ENCODE results near the gene AUTS2. TPM values are rescaled to one million over a fixed set of nuclear protein-coding genes. Genes with fewer than 3 reads are reported as not detected.

Gene AUTS2
- total RNA-seq, 1 experiment from 2014 or later = 256 TPM

- no peak overlapping the region for H2BK20ac ChIP-seq (ENCODE audit: low read depth, low read length, poor library complexity, severe bottlenecking)
- no peak overlapping the region for H2AK5ac ChIP-seq (ENCODE audit: insufficient read length, low read length)
- H3K4me1 ChIP-seq (ENCODE audit: insufficient read depth, low read length) = 0 out of 2 replicates have a peak, but pooled peaks cover 3% of the 10 kb centered on the region
- TF ChIP-seq CTCF (conservative IDR thresholded peaks at IDR 0.05) = no peak
- no peak overlapping the region for H2AFZ ChIP-seq (ENCODE audit: low read length)
- H3K9ac ChIP-seq (ENCODE audit: extremely low read depth, insufficient read length, low read length) = no peak overlapping the region
- H2BK120ac ChIP-seq (ENCODE audit: low read depth, low read length, poor library complexity, severe bottlenecking) = no peak overlapping the region
- no peak overlapping the region for H3K27ac ChIP-seq (ENCODE audit: insufficient read length, low read depth, low read length)
- no peak overlapping the region for H2BK12ac ChIP-seq (ENCODE audit: insufficient read length, low read depth, low read length)
- no peak overlapping the region for H3K4me3 Mint-ChIP-seq
- no peak overlapping the region for H3K23ac ChIP-seq (ENCODE audit: insufficient read length, low read depth, low read length)
- no peak overlapping the region for H3K56ac ChIP-seq (ENCODE audit: insufficient read length, low read depth, low read length)
- peak overlapping the region in 1 of 3 experiments; percentile 38; a peak in 1 of 7 replicates for H3K27ac Mint-ChIP-seq
- WGBS (ENCODE audit: extremely low coverage, insufficient read length, low lambda C conversion rate) = no CpG with 5 or more reads among the region's 2 CpGs
- H3K79me2 ChIP-seq (ENCODE audit: insufficient read depth, low read length) = no peaks in the 10 kb centered on the region
- peaks cover 43 to 45% of the 10 kb centered on the region in 2 experiments for H3K4me1 Mint-ChIP-seq
- H4K8ac ChIP-seq (replicated peaks; ENCODE audit: insufficient read length, low read depth, low read length) = no peak overlapping the region
- no peak overlapping the region for H2BK5ac ChIP-seq (ENCODE audit: insufficient read length, low read length)
- H3T11ph ChIP-seq (ENCODE audit: low read length) = no peak overlapping the region
- H3K9me3 Mint-ChIP-seq = no peaks in the 10 kb centered on the region; a peak in 1 of 5 replicates
- H3K4ac ChIP-seq (ENCODE audit: low read depth, low read length) = no peak overlapping the region
- H3K23me2 ChIP-seq (ENCODE audit: insufficient read length, low read depth, low read length, poor library complexity, severe bottlenecking) = no peaks in the 10 kb centered on the region
- no peak for DNase-seq
- no peaks in the 10 kb centered on the region for H3K36me3 Mint-ChIP-seq (ENCODE audit: insufficient read depth in 1 of 3, low read depth in 3 of 3)
- H4K20me1 ChIP-seq (ENCODE audit: control insufficient read depth, insufficient read depth, insufficient read length) = peaks cover 4% of the 10 kb centered on the region
- H3K27me3 ChIP-seq (ENCODE audit: insufficient read depth, low read length) = peaks cover 66% of the 10 kb centered on the region
- H3K14ac ChIP-seq (ENCODE audit: insufficient read depth, low read length) = no peak overlapping the region
- H3K4me2 ChIP-seq (ENCODE audit: insufficient read depth, insufficient read length, low read length) = no peak overlapping the region
- no peak overlapping the region for H3K18ac ChIP-seq (ENCODE audit: insufficient read length, low read depth, low read length)
- no peaks in the 10 kb centered on the region for H3K9me3 ChIP-seq (ENCODE audit: control insufficient read depth, low read depth, low read length)
- H3K27me3 Mint-ChIP-seq (ENCODE audit: low read depth) = peaks cover 100% of the 10 kb centered on the region
- no peak overlapping the region for H4K5ac ChIP-seq (ENCODE audit: insufficient read length, low read depth, low read length)
- no peak overlapping the region for H4K91ac ChIP-seq (ENCODE audit: insufficient read length, low read depth, low read length)
- H3K79me1 ChIP-seq (ENCODE audit: insufficient read depth, low read depth, low read length, poor library complexity, severe bottlenecking) = no peaks in the 10 kb centered on the region
- H2BK15ac ChIP-seq (ENCODE audit: low read depth, low read length) = no peak overlapping the region
These were observed 23.9 kb downstream of the AUTS2 start for GRCh38 chr7:69622014-69622835.

Measured in H9 (cell line).